OCI-LY7 (cell line): ENCODE results near the gene KRTAP10-3.
A peak's percentile ranks its signal among the peaks of the same experiment; 100 is the strongest.

Source experiments
- CTCF ChIP-seq: fragments of 200-600 bp; sonication (generic); conservative IDR thresholded peaks from 2 replicates; pipeline ENCODE4 v1.5.1; 2014; ENCODE audit warnings: mild to moderate bottlenecking, antibody characterized with exemption, low read length, moderate library complexity, mixed read lengths
- EZH2phosphoT487 ChIP-seq: fragments of 200-600 bp; sonication (generic); IDR thresholded peaks from 2 replicates; pipeline ENCODE4 v1.6.1; 2018; ENCODE audit warnings: low read depth, borderline replicate concordance, mild to moderate bottlenecking, mixed run types, antibody characterized with exemption, low read length, moderate library complexity, mixed read lengths

GRCh38 chr21:44509539-44509938, 49.1 kb downstream of the KRTAP10-3 start:
- peak; percentile 42; the same call in 1 of the 2 replicates for TF ChIP-seq CTCF
- no peak for TF ChIP-seq EZH2phosphoT487
